Natural killer cell (primary cell): Measurements from ENCODE around the gene NR6A1. TPM values are rescaled to one million over a fixed set of nuclear protein-coding genes. Genes with fewer than 3 reads are reported as not detected.

Experiments
- ATAC-seq, 3 donors: fragments of 150-1000 bp in 2 of 3; fragments of 200-7000 bp in 1 of 3; cut with Tn5 transposase; 1 replicate in 1 of 3; 2 replicates in 2 of 3; pipeline ENCODE4 v1.10.0; 2021; ENCODE audit warnings: mild to moderate bottlenecking in 2 of 3, moderate library complexity in 2 of 3
- DNase-seq, 2 donors: peaks; one replicate each; pipeline versions ENCODE4 v3.0.0 to v3.0.0-alpha.2; 2013 to 2021; ENCODE audit warnings: mixed read lengths in 1 of 2
- H3K27ac ChIP-seq: one replicate; pipeline ENCODE4 v1.5.1; 2013; ENCODE audit warnings: mild to moderate bottlenecking, low read length
- H3K27me3 ChIP-seq: one replicate; pipeline ENCODE4 v1.6.1; 2013; ENCODE audit warnings: low read length; ENCODE audit not compliant: control insufficient read depth, insufficient read depth
- H3K36me3 ChIP-seq: one replicate; pipeline ENCODE4 v1.6.1; 2013; ENCODE audit warnings: low read length; ENCODE audit not compliant: control insufficient read depth, insufficient read depth
- H3K4me1 ChIP-seq: one replicate; pipeline ENCODE4 v1.6.1; 2013; ENCODE audit warnings: low read length; ENCODE audit not compliant: control insufficient read depth, insufficient read depth
- H3K4me3 ChIP-seq: one replicate; pipeline ENCODE4 v1.5.1; 2013; ENCODE audit warnings: low read length
- H3K9me3 ChIP-seq: one replicate; pipeline ENCODE4 v1.6.1; 2013; ENCODE audit warnings: low read length; ENCODE audit not compliant: control insufficient read depth, insufficient read depth
- H3K27ac Mint-ChIP-seq, 2 donors: one replicate each; pipeline ENCODE4 v1.8.0; 2022; ENCODE audit warnings: mild to moderate bottlenecking in 2 of 2, mixed read lengths in 2 of 2, moderate library complexity in 1 of 2
- H3K27me3 Mint-ChIP-seq, 2 donors: one replicate each; pipeline ENCODE4 v1.8.0; 2022; ENCODE audit warnings: low read depth in 2 of 2, mixed read lengths in 2 of 2
- H3K36me3 Mint-ChIP-seq: one replicate; pipeline ENCODE4 v1.8.0; 2022; ENCODE audit warnings: mixed read lengths
- H3K4me1 Mint-ChIP-seq, 2 donors: one replicate each; pipeline ENCODE4 v1.8.0; 2022; ENCODE audit warnings: mixed read lengths in 2 of 2
- H3K4me3 Mint-ChIP-seq: one replicate; pipeline ENCODE4 v1.8.0; 2022; ENCODE audit warnings: mild to moderate bottlenecking, moderate library complexity, mixed read lengths
- H3K9me3 Mint-ChIP-seq, 2 donors: one replicate each; pipeline ENCODE4 v1.8.0; 2022; ENCODE audit warnings: mixed read lengths in 2 of 2
- WGBS: methylation state at CpG from one replicate; pipeline ENCODE4 v1.1.7; 2013; ENCODE audit warnings: missing lambda C conversion rate; ENCODE audit not compliant: insufficient coverage; 5-methylcytosine and 5-hydroxymethylcytosine counted together
- intact Hi-C: fragments of 100-400 bp; cut with micrococcal nuclease; formaldehyde crosslinking; loops from one replicate; pipeline ENCODE4 v1.14.2; 2022
- total RNA-seq, 4 donors: library from RNA; stranded (reverse); fragments of 120-200 nt in 1 of 4; gene quantifications; one replicate each; pipeline versions ENCODE4 v1.2.3 to v1.2.4, GENCODE V29; 2013 to 2022
- TF ChIP-seq, protein P1 (sequence below): fragments of 200-600 bp; IDR thresholded peaks from one replicate; pipeline ENCODE4 v1.8.0; 2022; ENCODE audit warnings: antibody characterized with exemption

Gene NR6A1
- total RNA-seq, 3 donors from 2014 or later (not counting 1 experiment from before 2014, with no cell fraction given) = 0.07 to 0.75 (median 0.49) TPM

DNA sequence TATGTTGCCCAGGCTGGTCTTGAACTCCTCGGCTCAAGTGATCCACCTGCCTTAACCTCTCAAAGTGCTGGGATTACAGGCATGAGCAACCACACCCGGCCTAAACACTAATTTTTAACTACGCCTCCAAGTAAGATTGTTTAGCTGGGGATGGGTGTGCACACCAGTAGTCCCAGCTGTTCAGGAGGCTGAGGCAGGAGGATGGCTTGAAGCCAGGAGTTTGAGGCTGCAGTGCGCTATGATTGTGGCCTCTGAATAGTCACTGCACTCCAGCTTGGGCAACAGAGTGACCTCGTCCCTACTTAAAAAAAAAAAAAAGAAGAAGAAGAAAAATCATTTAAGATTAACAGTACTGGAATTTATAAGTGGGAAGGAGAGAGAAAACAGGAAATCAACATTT is 173.1 kb downstream of the NR6A1 start:
- H3K36me3 Mint-ChIP-seq = no peaks in the 10 kb centered on the region
- H3K27ac Mint-ChIP-seq = no peak overlapping the region
- WGBS = 94% methylated on average over 3 of the region's 5 CpGs
- DNase-seq = no peak
- H3K4me1 ChIP-seq = no peaks in the 10 kb centered on the region
- no peaks in the 10 kb centered on the region for H3K36me3 ChIP-seq
- no peak for ATAC-seq
- H3K4me3 Mint-ChIP-seq = no peak overlapping the region
- no peaks in the 10 kb centered on the region for H3K9me3 ChIP-seq
- no peak overlapping the region for H3K27ac ChIP-seq
- H3K27me3 Mint-ChIP-seq = peaks cover 19 to 49% of the 10 kb centered on the region in 2 donors
- intact Hi-C loops = no loop called here
- H3K27me3 ChIP-seq = peaks cover 3% of the 10 kb centered on the region
- no peak overlapping the region for H3K4me3 ChIP-seq
- TF ChIP-seq, protein P1, sequence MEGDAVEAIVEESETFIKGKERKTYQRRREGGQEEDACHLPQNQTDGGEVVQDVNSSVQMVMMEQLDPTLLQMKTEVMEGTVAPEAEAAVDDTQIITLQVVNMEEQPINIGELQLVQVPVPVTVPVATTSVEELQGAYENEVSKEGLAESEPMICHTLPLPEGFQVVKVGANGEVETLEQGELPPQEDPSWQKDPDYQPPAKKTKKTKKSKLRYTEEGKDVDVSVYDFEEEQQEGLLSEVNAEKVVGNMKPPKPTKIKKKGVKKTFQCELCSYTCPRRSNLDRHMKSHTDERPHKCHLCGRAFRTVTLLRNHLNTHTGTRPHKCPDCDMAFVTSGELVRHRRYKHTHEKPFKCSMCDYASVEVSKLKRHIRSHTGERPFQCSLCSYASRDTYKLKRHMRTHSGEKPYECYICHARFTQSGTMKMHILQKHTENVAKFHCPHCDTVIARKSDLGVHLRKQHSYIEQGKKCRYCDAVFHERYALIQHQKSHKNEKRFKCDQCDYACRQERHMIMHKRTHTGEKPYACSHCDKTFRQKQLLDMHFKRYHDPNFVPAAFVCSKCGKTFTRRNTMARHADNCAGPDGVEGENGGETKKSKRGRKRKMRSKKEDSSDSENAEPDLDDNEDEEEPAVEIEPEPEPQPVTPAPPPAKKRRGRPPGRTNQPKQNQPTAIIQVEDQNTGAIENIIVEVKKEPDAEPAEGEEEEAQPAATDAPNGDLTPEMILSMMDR = no peak
- no peaks in the 10 kb centered on the region for H3K9me3 Mint-ChIP-seq
- no peaks in the 10 kb centered on the region for H3K4me1 Mint-ChIP-seq

DNA sequence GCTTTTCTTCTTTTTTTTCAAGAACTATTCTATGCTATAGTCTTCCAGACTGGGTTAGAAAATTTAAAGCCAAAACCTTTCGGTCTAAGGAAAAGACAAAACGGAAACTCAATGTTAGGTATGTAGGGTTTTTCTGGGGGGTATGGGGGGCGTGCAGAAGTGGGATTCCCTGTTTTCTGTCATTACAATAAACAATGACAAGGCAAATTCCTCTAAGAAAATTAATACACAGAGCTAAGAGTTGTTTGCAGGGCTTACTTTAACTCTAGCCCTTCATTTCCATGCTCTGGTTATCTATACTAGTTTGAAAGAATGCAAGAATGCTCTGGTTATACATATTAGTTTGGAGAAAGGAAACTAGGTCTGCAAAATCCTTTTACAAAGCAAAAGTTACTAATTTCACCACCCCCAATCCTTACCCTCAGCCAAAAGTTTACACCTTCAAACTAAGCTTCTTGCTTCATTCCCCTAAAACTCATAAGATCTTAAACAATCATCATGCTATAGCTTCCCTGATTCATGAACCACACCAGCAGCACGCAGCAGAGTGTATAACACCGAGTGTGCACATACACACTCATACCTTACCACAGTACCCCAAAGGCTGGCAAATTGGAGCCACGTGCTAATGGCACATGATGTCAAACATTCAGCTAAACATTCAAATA is 174.8 kb downstream of the NR6A1 start:
- no peak overlapping the region for H3K4me3 Mint-ChIP-seq
- no peaks in the 10 kb centered on the region for H3K4me1 ChIP-seq
- DNase-seq = no peak

DNA sequence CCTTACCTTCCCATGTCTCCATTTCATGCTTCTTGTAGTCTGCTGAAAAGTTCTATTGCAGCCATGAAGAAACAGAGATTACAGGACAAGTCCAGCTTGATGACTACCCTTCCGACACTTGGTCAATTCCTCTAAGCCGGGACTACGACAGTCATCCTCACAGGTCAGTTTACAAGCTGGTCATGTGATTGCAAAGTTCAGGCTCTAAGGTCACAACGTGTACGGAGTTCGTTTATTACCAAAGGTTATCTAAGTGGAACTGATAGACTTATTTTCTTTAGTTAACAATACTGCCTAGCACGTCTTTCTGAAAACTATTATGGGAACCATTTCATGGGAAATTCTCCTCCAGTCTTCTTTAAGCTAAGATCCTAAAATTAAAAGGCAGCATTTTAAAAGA is 175.4 kb downstream of the NR6A1 start:
- no peak overlapping the region for H3K27ac ChIP-seq
- WGBS = 91% methylated on average over 7 of the region's 7 CpGs
- no peak overlapping the region for H3K4me3 ChIP-seq
- intact Hi-C loops = no loop called here
- TF ChIP-seq, protein P1 = no peak
- H3K9me3 ChIP-seq = no peaks in the 10 kb centered on the region
- DNase-seq (no peak), ATAC-seq (no peak)
- H3K27me3 ChIP-seq = peaks cover 3% of the 10 kb centered on the region
- Mint-ChIP-seq H3K9me3 (no peaks in the 10 kb centered on the region), H3K4me3 (no peak overlapping the region), H3K4me1 (no peaks in the 10 kb centered on the region), H3K27ac (no peak overlapping the region), H3K27me3 (peaks cover 19 to 47% of the 10 kb centered on the region in 2 donors), H3K36me3 (no peaks in the 10 kb centered on the region)
- H3K36me3 ChIP-seq = no peaks in the 10 kb centered on the region
- no peaks in the 10 kb centered on the region for H3K4me1 ChIP-seq

More for the DNA sequence above, 174.8 kb downstream of the NR6A1 start:
- 88% methylated on average over 5 of the region's 6 CpGs for WGBS
- intact Hi-C loops = no loop called here
- Mint-ChIP-seq H3K9me3 (no peaks in the 10 kb centered on the region), H3K36me3 (no peaks in the 10 kb centered on the region), H3K27ac (no peak overlapping the region), H3K27me3 (peaks cover 19 to 48% of the 10 kb centered on the region in 2 donors), H3K4me1 (no peaks in the 10 kb centered on the region)
- ATAC-seq = no peak
- no peak overlapping the region for H3K4me3 ChIP-seq
- peaks cover 3% of the 10 kb centered on the region for H3K27me3 ChIP-seq
- no peaks in the 10 kb centered on the region for H3K9me3 ChIP-seq
- H3K36me3 ChIP-seq = no peaks in the 10 kb centered on the region
- no peak overlapping the region for H3K27ac ChIP-seq
- TF ChIP-seq, protein P1 = no peak

DNA sequence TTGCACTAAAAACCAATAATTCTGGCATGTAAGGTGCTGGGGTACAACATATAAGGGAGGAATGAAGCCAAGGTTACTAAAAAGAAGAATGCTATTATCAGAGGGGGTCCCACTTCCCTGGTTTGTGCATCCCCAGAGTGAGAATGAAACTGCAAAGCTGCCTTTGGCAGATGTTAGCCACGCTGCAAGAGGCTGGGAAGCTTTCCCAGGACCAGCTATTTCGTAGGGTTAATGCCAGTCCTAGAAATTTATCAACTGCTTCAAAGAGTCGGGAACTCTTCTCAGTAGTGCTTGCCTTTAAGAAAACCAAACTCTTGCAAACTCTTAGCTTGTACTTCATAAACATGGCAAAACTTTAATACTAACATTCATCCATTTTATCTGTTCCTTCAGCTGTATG is 176.4 kb downstream of the NR6A1 start:
- intact Hi-C loops = no loop called here
- TF ChIP-seq, protein P1 = no peak
- Mint-ChIP-seq H3K27ac (no peak overlapping the region), H3K4me1 (no peaks in the 10 kb centered on the region), H3K4me3 (no peak overlapping the region), H3K9me3 (no peaks in the 10 kb centered on the region), H3K27me3 (peaks cover 12 to 42% of the 10 kb centered on the region in 2 donors), H3K36me3 (no peaks in the 10 kb centered on the region)
- DNase-seq (no peak), ATAC-seq (no peak)
- Histone ChIP-seq H3K4me1 (no peaks in the 10 kb centered on the region), H3K4me3 (no peak overlapping the region), H3K9me3 (no peaks in the 10 kb centered on the region), H3K36me3 (no peaks in the 10 kb centered on the region), H3K27ac (no peak overlapping the region), H3K27me3 (peaks cover 3% of the 10 kb centered on the region)
- 91% methylated on average over 3 of the region's 3 CpGs for WGBS
